PC-9 (cell line): ENCODE results near the gene CCDC91. TPM values are rescaled to one million over a fixed set of nuclear protein-coding genes. Genes with fewer than 3 reads are reported as not detected.

Experiments
- BruUV-seq: library from RNA; stranded (reverse); fragments of 400-500 nt; replicated peaks from 2 replicates; lab custom pipeline; 2021; lab: Mats Ljungman, UMichigan
- CTCF ChIA-PET: fragments of 300-600 bp; sonication (Branson Sonifier 250); formaldehyde crosslinking; loops from one replicate; lab custom pipeline; 2022; ENCODE audit warnings: antibody characterized with exemption; lab: Charles Lee
- POLR2A ChIA-PET: fragments of 300-600 bp; sonication (Branson Sonifier 250); formaldehyde crosslinking; loops from one replicate; lab custom pipeline; 2022; ENCODE audit warnings: antibody characterized with exemption; ENCODE audit not compliant: unreplicated experiment; lab: Charles Lee
- DNase-seq, 2 experiments: peaks; one replicate each; pipeline versions ENCODE4 v3.0.0 to v3.0.0-alpha.2; 2015 to 2022; ENCODE audit warnings: mixed read lengths in 1 of 2
- H2AFZ ChIP-seq: fragments of 200-600 bp; sonication (generic); 2 replicates; pipeline ENCODE4 v1.8.1; 2017; ENCODE audit warnings: antibody characterized with exemption
- H3F3A ChIP-seq: fragments of 200-600 bp; sonication (generic); 2 replicates; pipeline ENCODE4 v1.8.1; 2017; ENCODE audit warnings: antibody characterized with exemption, mild to moderate bottlenecking, low read depth; ENCODE audit not compliant: insufficient read depth
- H3K27ac ChIP-seq: fragments of 200-600 bp; sonication (generic); 2 replicates; pipeline ENCODE4 v1.6.1; 2016; ENCODE audit warnings: mixed run types
- H3K27me3 ChIP-seq: fragments of 200-600 bp; sonication (generic); 2 replicates; pipeline ENCODE4 v1.6.1; 2016; ENCODE audit warnings: low read depth, mixed run types; ENCODE audit not compliant: insufficient read depth
- H3K36me3 ChIP-seq: fragments of 200-600 bp; sonication (generic); 2 replicates; pipeline ENCODE4 v1.6.1; 2016; ENCODE audit warnings: low read depth, mixed run types
- H3K4me1 ChIP-seq: fragments of 200-600 bp; sonication (generic); replicated peaks from 2 replicates; pipeline ENCODE4 v1.6.1; 2016; ENCODE audit warnings: mixed run types; ENCODE audit not compliant: insufficient read depth
- H3K4me2 ChIP-seq: fragments of 200-600 bp; sonication (generic); 2 replicates; pipeline ENCODE4 v1.6.1; 2017; ENCODE audit warnings: mixed run types
- H3K4me3 ChIP-seq: fragments of 200-600 bp; sonication (generic); 2 replicates; pipeline ENCODE4 v1.6.1; 2016; ENCODE audit warnings: mixed run types
- H3K79me2 ChIP-seq: fragments of 200-600 bp; sonication (generic); 2 replicates; pipeline ENCODE4 v1.6.1; 2017; ENCODE audit warnings: low read depth, mixed run types
- H3K9me2 ChIP-seq: fragments of 200-600 bp; sonication (generic); 2 replicates; pipeline ENCODE4 v1.8.1; 2017; ENCODE audit warnings: mild to moderate bottlenecking; ENCODE audit not compliant: insufficient read depth
- H3K9me3 ChIP-seq: fragments of 200-600 bp; sonication (generic); 2 replicates; pipeline ENCODE4 v1.8.1; 2016; ENCODE audit warnings: low read depth; ENCODE audit not compliant: insufficient read depth
- H4K20me1 ChIP-seq: fragments of 200-600 bp; sonication (generic); 2 replicates; pipeline ENCODE4 v1.8.1; 2017; ENCODE audit not compliant: insufficient read depth
- CTCF ChIP-seq: fragments of 200-600 bp; sonication (generic); conservative IDR thresholded peaks from 2 replicates; pipeline ENCODE4 v1.6.1; 2017; ENCODE audit warnings: mixed run types, antibody characterized with exemption, mild to moderate bottlenecking, moderate library complexity
- EZH2 ChIP-seq: fragments of 200-600 bp; sonication (generic); IDR thresholded peaks from 2 replicates; pipeline ENCODE4 v1.8.0; 2017; ENCODE audit warnings: antibody characterized with exemption, low read depth
- intact Hi-C: fragments of 100-400 bp; cut with micrococcal nuclease; formaldehyde crosslinking; loops from one replicate; pipeline ENCODE4 v1.10.0; 2022; ENCODE audit not compliant: unreplicated experiment
- total RNA-seq: library from RNA; stranded (reverse); gene quantifications from 2 replicates; pipeline ENCODE4 v1.2.3, GENCODE V29; 2021

CCDC91 gene
- total RNA-seq, 1 experiment from 2014 or later: 38.9 TPM

DNA sequence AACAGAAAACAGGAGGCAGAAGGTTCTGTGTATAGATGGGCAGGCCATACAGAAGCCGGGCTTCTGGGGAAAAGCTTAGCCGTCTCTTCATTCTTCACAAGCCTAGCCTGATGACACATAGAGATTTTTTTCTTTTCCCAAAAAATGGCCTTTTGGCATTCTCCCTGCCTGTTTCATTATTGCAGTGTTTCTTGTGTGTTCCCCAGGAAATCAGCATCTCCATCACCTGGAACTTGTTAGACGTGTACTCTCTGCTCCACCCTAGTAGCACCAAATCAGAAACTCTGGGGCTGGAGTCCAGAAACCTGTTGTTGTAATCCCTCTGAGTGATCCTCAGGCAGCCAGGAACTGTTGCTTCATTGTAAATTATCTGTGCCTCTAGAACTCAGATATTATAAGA is 388.1 kb downstream of the CCDC91 start:
- Histone ChIP-seq H4K20me1 (no peaks in the 10 kb centered on the region), H3K4me3 (no peak overlapping the region), H2AFZ (no peak overlapping the region), H3K27ac (no peak overlapping the region), H3K27me3 (no peaks in the 10 kb centered on the region), H3K4me1 (no peaks in the 10 kb centered on the region), H3F3A (no peaks in the 10 kb centered on the region), H3K9me2 (no peaks in the 10 kb centered on the region), H3K4me2 (no peak overlapping the region), H3K36me3 (no peaks in the 10 kb centered on the region), H3K9me3 (no peaks in the 10 kb centered on the region), H3K79me2 (no peaks in the 10 kb centered on the region)
- TF ChIP-seq EZH2: no peak
- no peak for TF ChIP-seq CTCF
- DNase-seq: no peak
- BruUV-seq: no TSS peak
- POLR2A ChIA-PET: no interaction called here
- intact Hi-C loops: no loop called here
- CTCF ChIA-PET: no interaction called here

DNA sequence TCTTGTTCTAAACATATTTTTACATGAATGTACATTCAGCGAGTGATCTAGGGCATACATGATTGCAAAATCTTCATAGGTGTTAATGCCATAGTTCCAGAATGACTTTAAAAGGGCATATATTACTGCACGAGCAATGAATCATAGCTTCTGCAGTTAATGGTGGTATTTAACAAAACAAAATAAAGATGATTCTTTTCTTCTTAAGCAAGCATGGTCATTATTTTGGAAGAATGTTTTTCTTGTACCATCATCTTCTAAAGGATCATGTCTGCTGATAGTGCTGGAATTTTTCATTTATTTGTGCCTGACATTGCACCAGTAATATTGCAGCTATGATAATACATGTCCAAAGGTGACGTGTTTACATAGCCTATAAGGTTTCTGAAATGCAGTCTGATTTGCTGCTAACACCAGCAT is 388.6 kb downstream of the CCDC91 start:
- H3K36me3 ChIP-seq: no peaks in the 10 kb centered on the region
- H3K27me3 ChIP-seq: no peaks in the 10 kb centered on the region
- H3F3A ChIP-seq: no peaks in the 10 kb centered on the region
- H2AFZ ChIP-seq: no peak overlapping the region
- no peak overlapping the region for H3K4me3 ChIP-seq
- no peak overlapping the region for H3K27ac ChIP-seq
- no peak for TF ChIP-seq EZH2
- no peak for TF ChIP-seq CTCF
- H3K9me2 ChIP-seq: no peaks in the 10 kb centered on the region
- no peaks in the 10 kb centered on the region for H4K20me1 ChIP-seq
- POLR2A ChIA-PET: no interaction called here
- no peaks in the 10 kb centered on the region for H3K79me2 ChIP-seq
- H3K4me2 ChIP-seq: no peak overlapping the region
- CTCF ChIA-PET: no interaction called here
- BruUV-seq: no TSS peak
- H3K9me3 ChIP-seq: no peaks in the 10 kb centered on the region
- H3K4me1 ChIP-seq: no peaks in the 10 kb centered on the region
- no peak for DNase-seq
- intact Hi-C loops: no loop called here

DNA sequence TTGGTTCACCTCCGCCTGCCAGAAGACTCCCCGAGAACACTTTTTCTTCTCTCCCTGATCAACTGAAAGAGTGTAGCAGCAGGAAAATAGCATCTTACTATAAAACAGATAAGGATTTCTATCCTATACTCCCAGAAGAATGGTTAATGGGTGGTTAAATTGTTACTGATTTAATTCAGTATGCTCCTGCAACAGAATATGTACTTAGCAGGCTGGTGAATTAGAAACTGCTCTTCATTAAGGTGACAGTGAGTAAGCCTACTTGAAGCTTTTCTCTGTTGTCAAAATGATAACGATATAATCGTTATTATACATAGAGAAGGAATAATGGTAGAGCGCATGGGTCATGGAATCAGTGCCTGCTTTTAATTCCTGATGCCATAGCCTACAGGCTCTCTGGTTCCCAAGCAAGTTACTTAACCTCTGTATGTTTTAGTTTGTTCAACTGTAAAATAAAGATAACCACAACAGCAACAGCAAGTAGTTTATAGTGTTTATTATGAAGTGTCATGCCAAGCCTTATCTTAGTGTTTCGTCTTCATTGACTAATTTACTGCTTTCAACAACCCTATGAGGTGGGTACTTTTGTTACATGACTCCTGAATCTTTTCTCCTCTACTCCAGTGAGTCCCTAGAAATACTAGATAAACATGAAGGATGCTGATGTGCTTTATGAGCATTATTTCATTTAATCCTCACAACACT is 392.6 kb downstream of the CCDC91 start:
- intact Hi-C loops: no loop called here
- CTCF ChIA-PET: interaction anchor here (0.6 kb wide), 1 partner anchor 91 kb away, joined by 5 read pairs; no protein-coding TSS in a partner anchor

More for the DNA sequence above, 392.6 kb downstream of the CCDC91 start:
- DNase-seq: no peak
- no peaks in the 10 kb centered on the region for H3K9me3 ChIP-seq
- H3K4me2 ChIP-seq: no peak overlapping the region
- H3K36me3 ChIP-seq: no peaks in the 10 kb centered on the region
- no peak overlapping the region for H2AFZ ChIP-seq
- POLR2A ChIA-PET: no interaction called here
- H3K27me3 ChIP-seq: no peaks in the 10 kb centered on the region
- no peak overlapping the region for H3K4me3 ChIP-seq
- H3K4me1 ChIP-seq: no peaks in the 10 kb centered on the region
- no peaks in the 10 kb centered on the region for H3K79me2 ChIP-seq
- no peaks in the 10 kb centered on the region for H3K9me2 ChIP-seq
- H3F3A ChIP-seq: no peaks in the 10 kb centered on the region
- no peak overlapping the region for H3K27ac ChIP-seq
- no TSS peak for BruUV-seq
- no peaks in the 10 kb centered on the region for H4K20me1 ChIP-seq
- TF ChIP-seq EZH2 (no peak), CTCF (no peak)
